Neural progenitor cell (in vitro differentiated cells): ENCODE results near the gene IL9R.

Experiments
- CTCF ChIP-seq: fragments of 200-600 bp; sonication (generic); IDR thresholded peaks from 2 replicates; pipeline ENCODE4 v1.5.1; 2017; ENCODE audit warnings: antibody characterized with exemption, mild to moderate bottlenecking
- EZH2 ChIP-seq: fragments of 200-600 bp; sonication (generic); IDR thresholded peaks from 2 replicates; pipeline ENCODE4 v1.6.1; 2017; ENCODE audit warnings: antibody characterized with exemption, mild to moderate bottlenecking, moderate library complexity
- EZH2phosphoT487 ChIP-seq: fragments of 200-600 bp; sonication (generic); IDR thresholded peaks from 2 replicates; pipeline ENCODE4 v1.6.1; 2017; ENCODE audit warnings: antibody characterized with exemption

GRCh38 chrX:155951237-155951789 lies 46.2 kb upstream of the IL9R start:
- TF ChIP-seq EZH2, result no peak
- no peak for TF ChIP-seq CTCF
- TF ChIP-seq EZH2phosphoT487, result no peak
